C4-2B (cell line): ENCODE results near the gene WDR7.

Experiments used
- CTCF ChIP-seq: fragments of 450-650 bp; conservative IDR thresholded peaks from 2 replicates; pipeline ENCODE4 v1.5.1; 2017; ENCODE audit warnings: mild to moderate bottlenecking
- ZFX ChIP-seq: fragments of 450-650 bp; IDR thresholded peaks from 2 replicates; pipeline ENCODE4 v1.6.1; 2017

- TF ChIP-seq CTCF (no peak), ZFX (no peak)
Measured at GRCh38 chr18:56992777-56993176, 341.6 kb downstream of the WDR7 start.
